Stimulated activated CD8-positive, alpha-beta memory T cell treated with anti-CD3 and anti-CD28 coated beads, Interleukin-12 subunit alpha, Interleukin-12 subunit beta, amount 100 ng/mL, for 4 hours (primary cell): ENCODE data around the gene DDAH1.
"Not testable (repeated sequence)": the region's sequence is repeated elsewhere in the genome, so short reads cannot be mapped to it uniquely, and the experiment has no call there.

Source experiments
- DNase-seq: peaks from one replicate; pipeline ENCODE4 v3.0.0-alpha.2; 2020; ENCODE audit warnings: low read depth

DDAH1 gene

GRCh38 chr1:85465099-85465785 lies at the start of gene DDAH1:
Gene DDAH1, minus strand, starts transcription at chr1:85465159. Its CDS starts 114 bp downstream, at chr1:85465045.
- DNase-seq = no peak

DNA sequence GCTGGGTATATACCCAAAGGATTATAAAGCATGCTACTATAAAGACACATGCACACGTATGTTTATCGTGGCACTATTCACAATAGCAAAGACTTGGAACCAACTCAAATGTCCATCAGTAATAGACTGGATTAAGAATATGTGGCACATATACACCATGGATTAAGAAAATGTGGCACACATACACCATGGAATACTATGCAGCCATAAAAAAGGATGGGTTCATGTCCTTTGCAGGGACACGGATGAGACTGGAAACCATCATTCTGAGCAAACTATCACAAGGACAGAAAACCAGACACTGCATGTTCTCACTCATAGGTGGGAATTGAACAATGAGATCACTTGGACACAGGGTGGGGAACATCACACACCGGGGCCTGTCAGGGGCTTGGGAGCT lies 49.0 kb upstream of the DDAH1 start:
- DNase-seq = not testable (repeated sequence)

- no peak for DNase-seq
Measured at GRCh38 chr1:85504417-85504816, 39.5 kb upstream of the DDAH1 start.

GRCh38 chr1:85502625-85503083 lies 37.7 kb upstream of the DDAH1 start:
- no peak for DNase-seq

DNA sequence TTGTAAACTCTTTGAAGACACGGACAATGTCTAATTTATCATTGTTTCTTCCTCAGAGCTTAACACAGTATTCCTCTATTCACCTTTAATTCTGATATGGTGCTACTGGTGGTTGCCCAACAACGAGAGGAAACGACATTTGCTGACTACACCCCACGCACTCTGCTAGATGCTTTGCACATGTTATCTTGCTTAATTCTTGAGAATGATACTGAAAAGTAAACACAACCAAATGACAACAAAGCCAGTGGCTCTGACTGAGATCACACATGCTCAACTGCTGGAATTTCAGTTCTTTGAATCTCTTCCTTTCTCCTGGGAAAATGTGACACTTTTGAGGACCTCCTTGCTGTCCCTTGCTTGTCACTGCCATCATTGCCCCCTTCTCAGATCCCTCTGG lies 37.2 kb upstream of the DDAH1 start:
- no peak for DNase-seq

DNA sequence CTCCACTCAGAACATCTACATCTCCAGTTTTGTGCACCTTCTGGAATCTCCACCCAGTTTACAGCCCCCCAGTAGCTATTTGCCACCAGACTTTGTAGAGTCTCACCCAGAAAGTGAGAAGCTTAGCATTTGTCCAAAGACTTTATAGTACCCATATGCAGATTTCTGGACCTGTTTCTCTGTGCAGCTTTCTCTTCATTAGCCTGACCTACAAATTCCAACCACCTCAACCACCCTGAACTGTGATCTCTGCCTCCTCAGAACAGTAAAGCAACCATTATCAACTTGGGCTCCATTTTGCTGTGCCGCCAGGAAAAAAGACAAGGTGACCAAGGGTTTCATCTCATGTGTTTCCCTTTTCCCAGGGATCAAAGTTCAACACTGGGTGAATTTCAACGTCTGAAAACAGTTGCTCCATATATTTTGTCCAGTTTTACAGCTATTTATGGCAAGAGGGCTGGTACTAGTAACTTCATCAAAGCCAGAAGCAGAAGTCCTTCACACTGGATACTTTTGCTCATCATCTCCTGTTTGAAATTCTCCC lies 36.5 kb upstream of the DDAH1 start:
- no peak for DNase-seq

DNA sequence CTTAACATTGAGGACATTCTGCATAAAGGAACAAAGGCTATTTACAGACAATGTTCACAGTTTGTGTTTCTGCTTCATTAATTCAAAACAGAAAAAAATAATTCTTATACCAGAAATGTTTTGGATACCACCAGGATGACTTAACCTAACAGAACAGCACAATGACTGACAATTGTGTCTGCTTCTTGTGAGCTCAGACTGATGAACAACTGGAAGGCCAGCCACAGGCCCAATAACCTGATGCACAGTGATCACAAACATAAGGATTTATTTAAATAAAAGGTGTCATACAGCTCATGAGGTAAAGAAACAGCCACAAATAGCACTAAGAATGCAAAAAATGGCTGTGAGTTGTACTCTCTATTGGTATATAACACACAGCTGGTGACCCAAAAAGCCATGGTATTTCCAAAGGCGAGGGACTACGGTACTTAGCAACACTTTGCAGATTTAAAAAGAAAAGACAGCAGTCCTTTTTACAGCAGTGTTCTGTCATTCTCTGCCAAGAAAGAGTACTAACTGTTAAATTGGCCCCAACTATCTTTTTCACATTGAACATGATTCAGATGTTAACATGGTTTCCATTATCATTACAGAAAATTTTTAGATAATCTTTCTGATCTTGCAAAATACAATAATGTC lies 32.1 kb upstream of the DDAH1 start:
- no peak for DNase-seq

GRCh38 chr1:85495556-85495955 lies 30.6 kb upstream of the DDAH1 start:
- DNase-seq = no peak

GRCh38 chr1:85494904-85495266 lies 29.9 kb upstream of the DDAH1 start:
- DNase-seq = no peak

- DNase-seq = no peak
Measured at GRCh38 chr1:85494074-85494903, 29.3 kb upstream of the DDAH1 start.

GRCh38 chr1:85490270-85490985 lies 25.5 kb upstream of the DDAH1 start:
- no peak for DNase-seq

- DNase-seq = no peak
Measured at GRCh38 chr1:85488126-85488525, 23.2 kb upstream of the DDAH1 start.

DNA sequence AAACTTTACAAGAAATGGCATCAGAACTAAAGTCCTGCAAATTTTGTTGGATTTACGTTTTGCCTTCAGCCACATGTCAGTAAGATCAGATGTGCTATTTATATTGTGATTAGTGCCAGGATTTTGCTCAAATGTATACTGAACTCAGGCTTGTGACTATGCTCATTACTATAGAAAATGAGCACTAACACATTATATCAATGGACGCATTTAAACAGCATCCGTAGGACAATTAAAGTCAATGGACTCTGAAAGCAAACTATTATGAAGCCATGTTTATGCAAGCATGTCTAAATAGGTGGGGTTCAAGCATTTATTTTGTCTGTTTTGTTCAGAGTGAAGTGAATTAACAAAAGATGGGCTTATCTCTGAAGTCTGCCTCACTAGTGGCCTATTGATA lies 20.6 kb upstream of the DDAH1 start:
- DNase-seq = no peak

DNA sequence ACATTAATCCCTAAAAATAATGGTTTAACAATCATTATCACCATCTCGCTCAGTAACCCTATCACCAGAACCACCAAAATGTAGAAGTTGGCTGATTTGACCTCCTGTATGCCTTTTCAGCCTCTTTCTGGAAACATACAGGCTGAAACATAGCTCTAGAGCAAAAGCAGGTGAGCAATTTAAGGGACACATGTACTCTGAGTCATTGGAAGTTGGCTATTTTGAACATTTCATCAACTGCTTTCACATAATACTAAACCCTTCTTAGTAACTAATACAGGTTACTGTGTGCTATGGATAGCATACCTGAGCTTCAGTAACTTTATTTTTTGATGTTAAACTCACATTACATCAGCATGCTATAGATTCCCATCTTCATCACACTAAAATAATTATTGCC lies 19.8 kb upstream of the DDAH1 start:
- no peak for DNase-seq

- no peak for DNase-seq
Measured at GRCh38 chr1:85484264-85484663, 19.3 kb upstream of the DDAH1 start.

DNA sequence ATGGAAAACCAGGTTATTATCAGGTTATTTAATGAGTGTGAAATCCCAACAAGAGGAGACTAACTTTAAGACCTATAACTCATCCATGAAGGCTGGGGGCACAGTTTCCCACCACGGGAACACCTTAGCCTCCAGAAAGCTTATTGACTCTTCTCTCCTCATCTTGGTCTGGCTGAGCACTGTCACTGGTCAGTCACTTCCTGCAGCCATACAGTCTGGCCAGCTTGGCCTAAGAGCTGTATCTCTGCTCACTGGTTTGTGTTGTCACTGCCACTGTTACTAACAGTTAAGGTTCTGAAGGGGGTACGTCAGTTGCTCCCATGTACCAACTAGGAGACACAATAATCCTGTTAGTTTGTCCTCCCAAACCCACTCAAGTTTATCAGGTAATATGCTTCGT lies 16.7 kb upstream of the DDAH1 start:
- no peak for DNase-seq

DNA sequence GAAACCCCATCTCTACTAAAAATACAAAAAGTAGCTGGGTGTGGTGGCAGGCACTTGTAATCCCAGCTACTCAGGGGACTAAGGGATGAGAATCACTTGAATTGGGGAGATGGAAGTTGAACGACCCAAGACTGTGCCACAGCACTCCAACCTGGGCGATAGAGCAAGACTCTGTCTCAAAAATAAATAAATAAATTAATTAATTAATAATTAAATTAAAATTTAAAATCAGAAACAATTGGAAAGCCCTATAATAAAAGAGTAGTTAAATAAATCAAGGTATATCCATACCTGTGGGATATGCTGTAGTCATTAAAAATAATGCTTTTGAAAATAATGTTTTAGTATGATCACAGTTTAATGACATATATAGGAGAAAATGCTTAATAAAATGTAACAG lies 15.6 kb upstream of the DDAH1 start:
- no peak for DNase-seq

DNA sequence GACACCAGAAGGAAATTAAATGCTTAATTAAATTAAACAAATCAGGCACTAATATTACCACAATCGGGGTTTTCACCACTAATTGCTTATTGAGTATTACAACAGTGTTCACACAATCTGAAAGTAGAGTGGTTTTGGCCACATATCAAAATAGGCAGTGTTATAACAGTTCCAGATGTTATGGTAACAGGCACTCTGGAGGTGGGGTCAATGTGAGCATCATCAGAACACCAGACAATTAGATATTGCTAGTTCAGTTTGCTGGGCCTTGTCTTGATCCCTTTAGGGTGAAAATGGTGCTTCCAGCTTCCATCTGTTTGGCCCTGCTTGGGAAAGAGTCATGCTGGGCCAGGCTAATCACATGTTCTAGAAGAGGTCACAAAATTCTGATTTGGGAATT lies 14.5 kb upstream of the DDAH1 start:
- DNase-seq = no peak

GRCh38 chr1:85478366-85478765 lies 13.4 kb upstream of the DDAH1 start:
- no peak for DNase-seq

DNA sequence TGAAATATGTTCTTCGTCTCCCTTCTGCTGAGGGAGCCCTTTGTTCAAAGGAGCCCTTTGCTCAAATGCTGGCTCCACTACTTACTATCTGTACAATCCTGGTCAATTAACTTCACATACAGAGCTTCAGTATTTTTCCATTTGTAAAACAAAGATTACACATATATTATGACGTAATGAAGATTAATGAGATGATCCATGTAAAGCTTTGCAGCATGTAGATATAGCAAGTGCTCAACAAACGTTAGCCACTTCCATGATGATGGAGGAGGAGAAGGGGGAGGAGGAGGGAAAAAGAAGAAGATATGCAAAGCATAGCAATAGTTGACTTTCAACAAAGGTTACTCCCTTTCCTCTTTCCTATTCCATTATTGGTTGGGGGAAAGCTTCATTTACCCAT lies 10.1 kb upstream of the DDAH1 start:
- DNase-seq = no peak

DNA sequence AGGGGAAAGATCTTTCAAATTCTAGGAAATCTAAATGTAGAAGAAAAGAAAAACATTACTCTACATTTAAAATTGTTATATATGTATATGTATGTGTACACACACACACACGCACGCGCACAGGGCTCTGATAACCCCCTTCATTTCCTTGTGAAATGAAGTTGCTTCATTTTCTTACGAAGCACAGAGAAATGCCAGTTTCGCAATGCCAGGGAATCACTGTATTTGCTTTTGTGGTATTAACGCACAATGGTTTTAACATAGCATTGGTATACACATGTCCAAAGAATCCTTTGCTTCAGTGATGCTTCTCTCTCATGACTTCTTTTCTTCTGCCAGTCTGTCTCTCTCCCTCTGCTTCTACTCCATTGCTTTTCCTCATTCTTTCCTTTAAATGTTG lies 8.4 kb upstream of the DDAH1 start:
- DNase-seq = no peak

GRCh38 chr1:85471558-85471957 lies 6.6 kb upstream of the DDAH1 start:
- DNase-seq = no peak
